A673 (cell line): ENCODE data around the gene GPR21.

ENCODE experiments used
- CTCF ChIP-seq: fragments of 300-800, 200-600 bp; sonication (generic); conservative IDR thresholded peaks from 2 replicates; pipeline ENCODE4 v1.5.1; 2017; ENCODE audit warnings: low read depth, mild to moderate bottlenecking, antibody characterized with exemption, low read length, moderate library complexity, mixed read lengths
- EZH2 ChIP-seq: fragments of 200-600 bp; sonication (generic); IDR thresholded peaks from 2 replicates; pipeline ENCODE4 v1.6.1; 2017; ENCODE audit warnings: borderline replicate concordance, low read depth, mild to moderate bottlenecking, mixed read lengths, antibody characterized with exemption, low read length; ENCODE audit not compliant: poor library complexity, severe bottlenecking

- no peak for TF ChIP-seq CTCF
- no peak for TF ChIP-seq EZH2
Measured at GRCh38 chr9:123061216-123061615, 27.7 kb downstream of the GPR21 start.
